Type B pancreatic cell (in vitro differentiated cells): ENCODE results near the gene OXCT2. TPM values are rescaled to one million over a fixed set of nuclear protein-coding genes. Genes with fewer than 3 reads are reported as not detected.

Source experiments
- DNase-seq: peaks from one replicate; pipeline ENCODE4 v3.0.0; 2021; ENCODE audit warnings: mixed read lengths; ENCODE audit not compliant: unreplicated experiment; ENCODE audit errors: extremely low spot score
- H3K27ac Mint-ChIP-seq: 2 replicates; pipeline ENCODE4 v1.8.0; 2021; ENCODE audit warnings: mild to moderate bottlenecking, mixed read lengths
- H3K27me3 Mint-ChIP-seq: 2 replicates; pipeline ENCODE4 v1.8.0; 2021; ENCODE audit warnings: mixed read lengths
- H3K36me3 Mint-ChIP-seq: 2 replicates; pipeline ENCODE4 v1.8.0; 2021; ENCODE audit warnings: mixed read lengths
- H3K4me1 Mint-ChIP-seq: one replicate; pipeline ENCODE4 v1.8.0; 2021; ENCODE audit warnings: mixed read lengths; ENCODE audit not compliant: unreplicated experiment
- H3K4me3 Mint-ChIP-seq: 2 replicates; pipeline ENCODE4 v1.8.0; 2021; ENCODE audit warnings: mild to moderate bottlenecking, mixed read lengths
- H3K9me3 Mint-ChIP-seq: 2 replicates; pipeline ENCODE4 v1.8.0; 2021; ENCODE audit warnings: mixed read lengths
- total RNA-seq: library from RNA; stranded (reverse); gene quantifications from 2 replicates; pipeline ENCODE4 v1.2.1, GENCODE V29; 2021; ENCODE audit warnings: low replicate concordance
- TF ChIP-seq, protein P1 (sequence below): fragments of 200-600 bp; sonication (generic); conservative IDR thresholded peaks from 2 replicates; pipeline ENCODE4 v1.5.0; 2021; ENCODE audit warnings: antibody characterized with exemption, mild to moderate bottlenecking

Gene OXCT2
- total RNA-seq, 1 donor from 2014 or later: 0.65 TPM

DNA sequence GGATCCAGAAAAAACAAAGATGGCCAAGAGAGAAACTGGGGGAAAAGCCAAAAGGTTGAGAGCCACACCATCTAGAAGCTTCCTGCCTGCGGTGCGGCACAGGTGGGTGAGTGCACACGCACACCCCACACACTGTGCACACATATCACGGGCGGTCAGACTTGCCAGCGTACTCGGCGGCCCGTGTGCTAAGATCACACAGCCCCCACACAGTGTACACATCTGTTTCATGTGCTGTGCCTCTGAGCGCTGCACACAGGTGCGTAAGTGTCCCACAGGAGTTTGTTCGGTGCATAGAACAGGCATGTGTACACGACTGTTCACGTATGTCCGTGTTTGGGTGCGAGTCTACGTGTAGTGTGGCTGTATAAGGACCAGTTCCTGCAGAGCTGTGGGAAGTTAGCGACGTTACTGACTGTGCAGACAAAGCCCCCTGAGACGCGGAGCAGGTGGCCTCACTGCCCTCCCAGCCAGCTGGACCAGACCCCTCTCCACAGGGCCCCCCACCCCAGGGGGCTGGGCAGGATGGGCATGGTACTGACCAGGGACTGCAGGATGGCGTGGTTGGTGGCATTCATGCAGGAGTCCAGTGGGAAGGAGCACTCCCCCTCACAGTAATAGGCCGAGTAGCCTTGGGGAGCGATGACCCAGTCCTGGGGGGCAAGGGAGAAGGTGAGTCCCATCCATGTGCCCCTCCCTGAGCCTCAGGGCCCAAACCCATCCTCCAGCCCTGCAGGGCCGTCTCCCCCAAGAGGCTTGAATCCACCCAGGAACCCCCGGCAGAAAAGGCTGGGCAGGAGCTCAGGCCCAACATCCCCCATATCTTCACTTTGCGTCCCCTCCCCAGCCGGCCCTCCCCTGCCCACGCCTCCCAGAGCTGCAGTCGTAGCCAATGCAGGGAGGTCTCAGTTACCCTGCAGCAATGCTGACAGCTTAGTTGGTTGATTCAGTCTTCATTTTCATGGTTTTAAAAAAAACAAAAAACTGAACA, 8.3 kb downstream of the OXCT2 start:
- Mint-ChIP-seq H3K4me1 (no peaks in the 10 kb centered on the region), H3K36me3 (no peaks in the 10 kb centered on the region)
- TF ChIP-seq, protein P1, sequence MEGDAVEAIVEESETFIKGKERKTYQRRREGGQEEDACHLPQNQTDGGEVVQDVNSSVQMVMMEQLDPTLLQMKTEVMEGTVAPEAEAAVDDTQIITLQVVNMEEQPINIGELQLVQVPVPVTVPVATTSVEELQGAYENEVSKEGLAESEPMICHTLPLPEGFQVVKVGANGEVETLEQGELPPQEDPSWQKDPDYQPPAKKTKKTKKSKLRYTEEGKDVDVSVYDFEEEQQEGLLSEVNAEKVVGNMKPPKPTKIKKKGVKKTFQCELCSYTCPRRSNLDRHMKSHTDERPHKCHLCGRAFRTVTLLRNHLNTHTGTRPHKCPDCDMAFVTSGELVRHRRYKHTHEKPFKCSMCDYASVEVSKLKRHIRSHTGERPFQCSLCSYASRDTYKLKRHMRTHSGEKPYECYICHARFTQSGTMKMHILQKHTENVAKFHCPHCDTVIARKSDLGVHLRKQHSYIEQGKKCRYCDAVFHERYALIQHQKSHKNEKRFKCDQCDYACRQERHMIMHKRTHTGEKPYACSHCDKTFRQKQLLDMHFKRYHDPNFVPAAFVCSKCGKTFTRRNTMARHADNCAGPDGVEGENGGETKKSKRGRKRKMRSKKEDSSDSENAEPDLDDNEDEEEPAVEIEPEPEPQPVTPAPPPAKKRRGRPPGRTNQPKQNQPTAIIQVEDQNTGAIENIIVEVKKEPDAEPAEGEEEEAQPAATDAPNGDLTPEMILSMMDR: no peak

DNA sequence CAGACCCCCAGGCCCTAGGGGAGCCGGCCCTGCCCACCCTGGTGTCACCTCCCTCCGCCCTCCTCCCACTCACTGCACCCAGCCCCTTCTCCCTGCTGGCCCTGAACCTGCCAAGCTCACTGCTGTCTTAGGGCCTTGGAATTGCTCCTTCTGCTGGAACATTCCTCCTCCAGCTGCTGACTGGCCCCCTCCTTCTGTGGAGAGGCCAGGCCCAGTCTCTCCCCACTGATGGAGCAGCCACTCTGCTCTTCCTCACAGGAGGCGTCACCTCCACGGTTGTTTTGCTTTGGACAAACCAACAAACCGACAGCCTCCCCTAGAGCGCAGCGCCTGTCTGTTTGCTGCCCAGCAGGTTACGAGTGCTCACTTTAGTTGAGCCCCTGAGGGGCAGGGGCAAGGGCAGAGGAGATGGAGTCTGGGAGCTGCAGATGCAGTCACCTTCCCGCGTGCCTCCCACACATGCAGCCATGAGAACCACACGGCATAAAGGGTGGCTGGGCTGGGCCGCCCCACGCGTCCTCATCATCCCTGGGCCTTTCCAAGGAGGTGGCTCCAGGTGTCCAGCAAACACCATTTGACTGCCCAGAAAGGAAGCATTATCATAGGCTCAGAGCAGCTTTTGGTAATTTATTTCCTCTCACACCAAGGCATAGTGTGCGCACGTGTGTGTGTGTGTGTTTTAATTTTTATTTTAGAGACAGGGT, 9.4 kb downstream of the OXCT2 start:
- H3K9me3 Mint-ChIP-seq: no peaks in the 10 kb centered on the region
- no peaks in the 10 kb centered on the region for H3K4me1 Mint-ChIP-seq
- H3K4me3 Mint-ChIP-seq: no peak overlapping the region
- no peaks in the 10 kb centered on the region for H3K27me3 Mint-ChIP-seq
- H3K36me3 Mint-ChIP-seq: peaks cover 10% of the 10 kb centered on the region
- TF ChIP-seq, protein P1: no peak
- no peak for DNase-seq
- H3K27ac Mint-ChIP-seq: no peak overlapping the region

More for the DNA sequence above, 8.3 kb downstream of the OXCT2 start:
- Mint-ChIP-seq H3K27me3 (no peaks in the 10 kb centered on the region), H3K4me3 (no peak overlapping the region), H3K27ac (no peak overlapping the region), H3K9me3 (no peaks in the 10 kb centered on the region)
- no peak for DNase-seq

DNA sequence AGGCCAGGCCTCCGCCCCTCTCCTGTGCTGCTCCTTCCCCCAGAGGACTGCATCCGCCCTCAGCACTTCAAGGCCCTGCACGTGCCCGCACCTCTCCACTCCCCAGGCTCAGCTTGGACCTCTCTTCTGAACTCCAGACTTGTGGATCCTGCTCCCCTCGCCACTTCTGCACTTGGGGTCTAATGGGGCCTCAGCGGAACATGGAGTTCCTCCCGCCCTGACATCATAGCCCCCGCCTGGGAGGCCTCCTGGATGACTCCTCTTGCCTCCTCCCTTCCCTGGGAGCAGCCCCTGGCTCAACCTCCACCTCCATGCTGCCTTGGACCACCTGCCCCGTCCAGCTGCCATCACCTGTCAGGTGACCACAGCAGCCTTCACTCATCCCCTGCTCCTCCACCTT, 10.1 kb downstream of the OXCT2 start:
- no peak for DNase-seq
- TF ChIP-seq, protein P1: no peak
- H3K27ac Mint-ChIP-seq: no peak overlapping the region
- no peaks in the 10 kb centered on the region for H3K4me1 Mint-ChIP-seq
- no peaks in the 10 kb centered on the region for H3K9me3 Mint-ChIP-seq
- H3K36me3 Mint-ChIP-seq: peaks cover 10% of the 10 kb centered on the region
- no peaks in the 10 kb centered on the region for H3K27me3 Mint-ChIP-seq
- H3K4me3 Mint-ChIP-seq: no peak overlapping the region

DNA sequence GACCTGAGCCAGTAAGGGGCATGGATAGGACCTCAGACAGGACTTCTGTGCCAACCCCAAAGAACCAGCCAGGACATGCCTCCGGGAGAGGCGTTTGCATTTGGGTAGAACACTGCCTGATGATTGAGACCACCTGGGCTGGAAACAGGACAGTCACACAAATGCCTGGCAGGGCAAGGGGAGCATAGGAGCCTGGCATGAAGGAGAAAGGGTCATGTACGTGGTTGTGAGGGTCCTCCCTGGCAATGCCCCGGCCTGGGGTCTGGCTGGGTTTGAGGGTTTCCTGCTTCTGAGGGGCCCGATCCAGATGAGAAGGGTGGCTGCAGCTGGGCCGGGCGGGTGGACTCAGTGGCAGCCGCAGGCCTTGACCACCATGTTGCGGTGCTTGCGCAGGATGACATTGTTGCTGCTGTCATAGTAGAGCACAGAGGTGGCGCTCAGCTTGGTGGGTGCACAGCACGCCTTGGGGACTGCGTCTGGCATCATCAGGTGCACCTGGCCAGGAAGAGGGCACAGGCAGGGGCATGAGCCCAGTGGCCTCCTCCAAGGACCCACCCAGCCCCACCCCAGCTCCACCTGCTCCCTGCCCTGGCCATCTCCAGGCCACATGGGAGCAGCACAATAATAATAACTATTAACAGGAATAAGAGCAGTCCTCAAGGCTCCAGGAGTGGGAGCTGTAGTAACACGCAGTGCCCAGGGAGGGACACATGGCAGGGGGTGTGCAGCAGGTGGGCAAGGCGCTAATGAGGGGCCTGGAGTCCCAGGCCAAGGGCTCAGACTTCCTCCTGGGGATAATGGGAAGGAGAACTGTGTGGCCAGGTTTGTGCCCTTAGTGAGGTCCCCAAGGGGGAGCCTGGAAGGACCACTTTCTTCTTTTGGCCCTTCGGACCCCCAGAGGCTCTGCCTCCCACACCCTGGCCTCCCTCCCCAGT, 10.8 kb downstream of the OXCT2 start:
- TF ChIP-seq, protein P1: no peak
- no peaks in the 10 kb centered on the region for H3K4me1 Mint-ChIP-seq
- DNase-seq: no peak
- peaks cover 10% of the 10 kb centered on the region for H3K36me3 Mint-ChIP-seq
- no peak overlapping the region for H3K27ac Mint-ChIP-seq
- no peaks in the 10 kb centered on the region for H3K9me3 Mint-ChIP-seq
- H3K4me3 Mint-ChIP-seq: no peak overlapping the region
- H3K27me3 Mint-ChIP-seq: no peaks in the 10 kb centered on the region

DNA sequence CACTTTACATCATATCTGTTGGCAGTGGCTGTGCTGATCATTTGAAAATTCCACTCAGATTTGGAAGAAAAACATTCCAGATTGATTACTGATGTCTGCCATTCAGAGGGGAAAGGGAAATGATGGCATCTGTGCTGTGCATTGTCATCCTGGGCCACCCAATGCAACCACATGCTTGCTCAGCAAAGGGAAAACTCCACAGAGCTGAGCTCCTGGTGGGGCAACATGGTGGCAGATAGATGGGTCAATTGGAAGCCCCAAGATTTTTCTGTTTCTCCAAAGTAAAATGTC, 11.8 kb downstream of the OXCT2 start:
- no peak for DNase-seq

More for the DNA sequence above, 11.8 kb downstream of the OXCT2 start:
- Mint-ChIP-seq H3K27ac (no peak overlapping the region), H3K36me3 (peaks cover 10% of the 10 kb centered on the region), H3K27me3 (no peaks in the 10 kb centered on the region), H3K4me1 (no peaks in the 10 kb centered on the region), H3K9me3 (no peaks in the 10 kb centered on the region), H3K4me3 (no peak overlapping the region)
- TF ChIP-seq, protein P1: no peak
